Lower leg skin (tissue), 3 donors: Measurements from ENCODE around the gene PMS1.

Experiments used
- CTCF ChIP-seq, 3 donors: fragments of 450-650 bp; IDR thresholded peaks; one replicate each; pipeline ENCODE4 v1.5.1; 2016; ENCODE audit warnings: antibody characterized with exemption in 3 of 3, mild to moderate bottlenecking in 3 of 3, moderate library complexity in 2 of 3
- POLR2A ChIP-seq, 2 donors: fragments of 450-650 bp; IDR thresholded peaks; one replicate each; pipeline ENCODE4 v1.6.1; 2016 to 2017; ENCODE audit warnings: antibody characterized with exemption in 2 of 2, mild to moderate bottlenecking in 1 of 2, moderate library complexity in 1 of 2

DNA sequence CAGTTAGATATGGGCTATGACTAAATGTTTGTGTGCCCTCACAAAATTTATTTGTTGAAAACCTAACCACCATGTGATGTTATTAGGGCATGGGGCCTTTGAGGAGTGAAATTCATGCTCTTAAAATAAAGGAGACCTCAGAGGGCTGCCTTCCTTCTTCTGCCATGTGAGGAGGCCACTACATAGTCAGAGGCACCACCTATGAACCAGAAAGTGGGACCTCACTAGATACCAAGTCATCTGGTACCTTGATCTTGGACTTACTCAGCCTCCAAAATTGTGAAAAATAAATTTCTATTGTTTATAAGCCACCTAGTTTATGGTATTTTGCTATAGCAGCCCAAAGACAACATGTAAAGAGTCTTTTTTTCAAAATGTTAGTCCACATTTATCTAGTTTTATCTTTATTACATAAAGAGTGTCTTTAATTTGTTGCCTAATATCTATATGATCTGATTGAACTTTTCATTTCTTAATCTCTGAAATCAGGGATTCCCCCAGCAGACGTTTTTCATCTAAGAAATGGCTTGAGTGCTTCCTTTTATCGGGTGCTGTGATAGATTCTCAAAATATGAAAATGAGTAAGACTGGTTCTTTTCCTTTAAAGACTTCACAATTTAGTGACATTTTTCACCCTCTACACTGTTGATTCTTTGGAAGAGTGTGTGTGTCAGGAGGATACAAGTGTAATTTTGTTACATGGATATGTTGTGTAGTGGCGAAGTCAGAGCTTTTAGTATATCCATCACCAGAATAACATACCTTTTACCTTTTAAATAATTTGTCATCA is 34.2 kb downstream of the PMS1 start:
- TF ChIP-seq CTCF (IDR thresholded peaks at IDR 0.05): no peak
- no peak for TF ChIP-seq POLR2A (IDR thresholded peaks at IDR 0.05)
